Transverse colon (tissue), 4 donors: ENCODE measurements around the gene NECTIN3. TPM values are rescaled to one million over a fixed set of nuclear protein-coding genes. Genes with fewer than 3 reads are reported as not detected.

ENCODE experiments used
- DNase-seq: peaks from one replicate; pipeline ENCODE4 v3.0.0-alpha.2; 2019
- H3K27ac ChIP-seq, 4 donors: fragments of 200-600 bp; sonication (generic); 2 replicates each; pipeline ENCODE4 v1.5.1; 2016 to 2018; ENCODE audit warnings: inconsistent platforms in 4 of 4
- H3K27me3 ChIP-seq: fragments of 200-600 bp; sonication (generic); 2 replicates; pipeline ENCODE4 v1.5.1; 2017; ENCODE audit warnings: inconsistent platforms
- H3K36me3 ChIP-seq, 4 donors: fragments of 200-600 bp; sonication (generic); 2 replicates each; pipeline ENCODE4 v1.5.1; 2017 to 2019; ENCODE audit warnings: inconsistent platforms in 4 of 4
- H3K4me1 ChIP-seq, 4 donors: fragments of 200-600 bp; sonication (generic); 2 replicates each; pipeline ENCODE4 v1.5.1; 2017 to 2020; ENCODE audit warnings: inconsistent platforms in 4 of 4
- H3K4me3 ChIP-seq, 4 donors: fragments of 200-600 bp; sonication (generic); 1 replicate in 1 of 4; 2 replicates in 3 of 4; pipeline versions ENCODE4 v1.5.1 to v1.6.1; 2017 to 2019; ENCODE audit warnings: inconsistent platforms in 4 of 4
- H3K9me3 ChIP-seq, 2 donors: fragments of 200-600 bp; sonication (generic); 2 replicates each; pipeline ENCODE4 v1.5.1; 2017 to 2019; ENCODE audit warnings: inconsistent platforms in 2 of 2
- EP300 ChIP-seq: sonication (generic); formaldehyde crosslinking; IDR thresholded peaks from one replicate; pipeline ENCODE4 v1.6.1; 2017; ENCODE audit warnings: antibody characterized with exemption, low read depth
- POLR2A ChIP-seq: fragments of 450-650 bp; IDR thresholded peaks from one replicate; pipeline ENCODE4 v1.6.1; 2016; ENCODE audit warnings: antibody characterized with exemption, mild to moderate bottlenecking, moderate library complexity
- POLR2AphosphoS5 ChIP-seq, 3 donors: sonication (generic); formaldehyde crosslinking; IDR thresholded peaks; one replicate each; pipeline ENCODE4 v1.6.1; 2016; ENCODE audit warnings: antibody characterized with exemption in 3 of 3
- WGBS, 2 donors: methylation state at CpG; one replicate each; pipeline ENCODE4 v1.1.5; 2018; ENCODE audit warnings: low coverage in 1 of 2; 5-methylcytosine and 5-hydroxymethylcytosine counted together
- in situ Hi-C, 4 donors: fragments of 200-750 bp; cut with MboI; loops; one replicate each; pipeline versions ENCODE4 v1.15.0 to v1.15.1; 2017; ENCODE audit warnings: low sequenced_read_pairs in 3 of 4, low pct_ligation_motif_present in 1 of 4, low pct_unique_long_range_greater_than_20kb in 1 of 4
- intact Hi-C: fragments of 100-400 bp; cut with DNase I; formaldehyde crosslinking; loops from one replicate; pipeline ENCODE4 v1.15.1; 2023; ENCODE audit warnings: low total_unique reads
- total RNA-seq, 4 donors: library from RNA; depleted of rRNA; stranded (reverse); fragments of >200 nt; gene quantifications; one replicate each; pipeline ENCODE4 v1.1.0, GENCODE V29; 2016
- TF ChIP-seq, protein P1 (sequence below), 5 experiments: fragments of 200-600 bp in 3 of 5; fragments of 450-650 bp in 2 of 5; sonication (generic) in 3 of 5; IDR thresholded peaks; 1 replicate in 2 of 5; 2 replicates in 3 of 5; pipeline ENCODE4 v1.5.1; 2016 to 2017; ENCODE audit warnings: antibody characterized with exemption in 5 of 5, inconsistent platforms in 3 of 5, mild to moderate bottlenecking in 2 of 5, moderate library complexity in 1 of 5

NECTIN3 gene
- total RNA-seq, 4 donors from 2014 or later = 28.1 to 104 (median 40.8) TPM

DNA sequence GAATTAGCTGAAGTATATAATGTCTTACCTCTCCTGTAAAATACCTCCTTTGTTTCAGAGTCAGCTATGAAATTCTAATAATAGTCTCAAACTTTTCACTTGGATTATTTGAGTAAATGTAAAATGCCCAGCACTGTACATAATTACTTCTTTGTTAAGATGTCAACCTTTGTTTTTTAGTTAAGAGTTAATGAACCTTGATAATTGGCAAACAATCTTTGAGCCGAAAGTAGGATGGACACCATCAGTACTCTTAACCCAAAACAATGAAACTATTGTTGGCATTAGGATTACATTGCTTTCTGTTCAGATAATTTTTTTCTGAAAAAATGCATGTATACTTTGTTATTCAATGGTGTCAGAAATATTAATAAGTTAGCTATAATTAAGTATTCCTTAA is 3.0 kb upstream of the NECTIN3 start:
- no peaks in the 10 kb centered on the region for H3K36me3 ChIP-seq
- H3K4me1 ChIP-seq = peaks cover 0 to 18% (median 9%) of the 10 kb centered on the region in 4 donors
- no peaks in the 10 kb centered on the region for H3K9me3 ChIP-seq
- no peaks in the 10 kb centered on the region for H3K27me3 ChIP-seq
- intact Hi-C loops = no loop called here
- no peak overlapping the region for H3K27ac ChIP-seq
- no peak overlapping the region for H3K4me3 ChIP-seq
- no peak for DNase-seq
- in situ Hi-C loops = no loop called here
- WGBS, 2 donors = 70 to 78% methylated on average over 1 of the region's 1 CpG
- TF ChIP-seq EP300 = no peak
- TF ChIP-seq POLR2AphosphoS5 (IDR thresholded peaks at IDR 0.05) = no peak
- TF ChIP-seq POLR2A = no peak
- TF ChIP-seq, protein P1, sequence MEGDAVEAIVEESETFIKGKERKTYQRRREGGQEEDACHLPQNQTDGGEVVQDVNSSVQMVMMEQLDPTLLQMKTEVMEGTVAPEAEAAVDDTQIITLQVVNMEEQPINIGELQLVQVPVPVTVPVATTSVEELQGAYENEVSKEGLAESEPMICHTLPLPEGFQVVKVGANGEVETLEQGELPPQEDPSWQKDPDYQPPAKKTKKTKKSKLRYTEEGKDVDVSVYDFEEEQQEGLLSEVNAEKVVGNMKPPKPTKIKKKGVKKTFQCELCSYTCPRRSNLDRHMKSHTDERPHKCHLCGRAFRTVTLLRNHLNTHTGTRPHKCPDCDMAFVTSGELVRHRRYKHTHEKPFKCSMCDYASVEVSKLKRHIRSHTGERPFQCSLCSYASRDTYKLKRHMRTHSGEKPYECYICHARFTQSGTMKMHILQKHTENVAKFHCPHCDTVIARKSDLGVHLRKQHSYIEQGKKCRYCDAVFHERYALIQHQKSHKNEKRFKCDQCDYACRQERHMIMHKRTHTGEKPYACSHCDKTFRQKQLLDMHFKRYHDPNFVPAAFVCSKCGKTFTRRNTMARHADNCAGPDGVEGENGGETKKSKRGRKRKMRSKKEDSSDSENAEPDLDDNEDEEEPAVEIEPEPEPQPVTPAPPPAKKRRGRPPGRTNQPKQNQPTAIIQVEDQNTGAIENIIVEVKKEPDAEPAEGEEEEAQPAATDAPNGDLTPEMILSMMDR (IDR thresholded peaks at IDR 0.05) = no peak

DNA sequence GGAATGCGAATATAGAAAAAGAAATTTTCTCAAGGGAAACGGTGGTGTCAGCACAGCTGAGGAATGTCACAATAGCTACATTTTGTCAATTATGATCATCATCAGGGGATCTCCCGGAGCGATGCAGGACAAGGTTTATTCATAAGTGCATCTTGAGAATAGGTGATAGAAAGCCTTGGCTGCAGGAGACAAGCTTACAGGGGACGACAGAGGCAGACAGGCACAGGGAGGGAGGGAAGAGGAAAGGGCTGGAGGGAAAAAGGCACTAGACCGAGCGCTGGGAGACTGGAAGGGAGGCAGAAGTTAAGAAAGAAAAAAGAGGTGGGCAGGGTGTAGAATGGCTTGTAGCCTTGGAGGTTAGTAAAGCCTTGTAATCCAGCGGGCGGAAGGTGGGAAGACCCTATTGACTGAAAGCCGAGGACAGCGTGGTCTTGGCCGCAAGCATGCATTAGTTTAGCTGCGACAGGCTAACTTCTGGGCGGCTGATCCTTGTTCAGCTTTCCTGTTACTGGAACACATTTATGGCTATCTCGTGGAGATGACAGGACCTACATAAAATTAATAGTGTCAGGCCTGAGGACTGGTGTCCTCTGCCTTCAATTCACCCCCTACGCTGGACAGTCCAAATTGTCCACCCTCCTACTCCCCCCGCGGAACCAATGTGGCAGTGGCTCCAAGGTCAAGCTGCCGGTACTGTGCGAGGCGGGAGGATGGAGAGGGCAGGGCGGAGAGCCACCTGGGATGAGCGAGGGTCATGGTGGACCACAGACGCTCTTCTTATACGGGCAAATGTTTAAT is 1.4 kb upstream of the NECTIN3 start:
- 7 to 13% methylated on average over 8 to 25 of the region's 25 CpGs for WGBS, 2 donors
- no peaks in the 10 kb centered on the region for H3K36me3 ChIP-seq
- peak overlapping the region; percentile 88 to 97 (median 94) for H3K27ac ChIP-seq
- DNase-seq = peak; percentile 22
- H3K4me1 ChIP-seq = peaks cover 0 to 27% (median 22%) of the 10 kb centered on the region in 4 donors
- no peaks in the 10 kb centered on the region for H3K27me3 ChIP-seq
- H3K4me3 ChIP-seq = peak overlapping the region; percentile 53 to 96 (median 78)
- no peak for TF ChIP-seq POLR2A
- TF ChIP-seq, protein P1 (IDR thresholded peaks at IDR 0.05) = no peak
- TF ChIP-seq POLR2AphosphoS5 (IDR thresholded peaks at IDR 0.05) = no peak
- no peak for TF ChIP-seq EP300
- H3K9me3 ChIP-seq = no peaks in the 10 kb centered on the region
- in situ Hi-C loops = no loop called here
- intact Hi-C loops = no loop called here

DNA sequence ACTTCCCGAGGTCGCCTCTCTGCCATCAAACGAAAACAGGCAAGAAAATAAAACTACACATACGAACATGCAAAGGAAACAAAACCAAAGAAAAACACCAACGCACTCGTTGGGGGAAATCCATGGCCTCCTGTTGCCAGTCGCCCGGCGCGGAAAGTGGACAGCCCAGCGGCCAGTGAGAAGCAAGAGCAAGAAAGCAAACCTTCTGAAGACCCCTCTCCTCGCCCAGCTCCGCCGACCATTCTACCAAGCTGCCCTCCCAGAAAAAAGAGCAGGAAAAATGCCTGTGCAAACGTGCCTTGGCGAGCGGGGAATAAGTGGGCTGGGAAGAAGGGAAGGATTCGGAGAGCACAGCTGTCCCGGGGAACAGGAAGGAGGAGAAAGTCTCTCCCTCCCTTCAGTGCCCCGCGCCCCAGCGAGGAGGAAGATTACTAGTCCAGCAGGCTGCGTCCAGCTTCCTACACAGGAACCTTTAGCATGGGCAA is 802 bp upstream of the NECTIN3 start:
- TF ChIP-seq, protein P1 (IDR thresholded peaks at IDR 0.05) = no peak
- no peak for TF ChIP-seq POLR2A
- TF ChIP-seq EP300 = no peak
- no peak for TF ChIP-seq POLR2AphosphoS5 (IDR thresholded peaks at IDR 0.05)
- no peaks in the 10 kb centered on the region for H3K27me3 ChIP-seq
- H3K36me3 ChIP-seq = no peaks in the 10 kb centered on the region
- H3K4me3 ChIP-seq = peak overlapping the region; percentile 53 to 96 (median 78)
- in situ Hi-C loops (no loop called here), intact Hi-C loops (no loop called here)
- peaks cover 0 to 33% (median 24%) of the 10 kb centered on the region in 4 donors for H3K4me1 ChIP-seq
- no peak for DNase-seq
- peak overlapping the region; percentile 88 to 97 (median 94) for H3K27ac ChIP-seq
- H3K9me3 ChIP-seq = no peaks in the 10 kb centered on the region
- WGBS, 2 donors = 0 to 3% methylated on average over 10 to 23 of the region's 23 CpGs

DNA sequence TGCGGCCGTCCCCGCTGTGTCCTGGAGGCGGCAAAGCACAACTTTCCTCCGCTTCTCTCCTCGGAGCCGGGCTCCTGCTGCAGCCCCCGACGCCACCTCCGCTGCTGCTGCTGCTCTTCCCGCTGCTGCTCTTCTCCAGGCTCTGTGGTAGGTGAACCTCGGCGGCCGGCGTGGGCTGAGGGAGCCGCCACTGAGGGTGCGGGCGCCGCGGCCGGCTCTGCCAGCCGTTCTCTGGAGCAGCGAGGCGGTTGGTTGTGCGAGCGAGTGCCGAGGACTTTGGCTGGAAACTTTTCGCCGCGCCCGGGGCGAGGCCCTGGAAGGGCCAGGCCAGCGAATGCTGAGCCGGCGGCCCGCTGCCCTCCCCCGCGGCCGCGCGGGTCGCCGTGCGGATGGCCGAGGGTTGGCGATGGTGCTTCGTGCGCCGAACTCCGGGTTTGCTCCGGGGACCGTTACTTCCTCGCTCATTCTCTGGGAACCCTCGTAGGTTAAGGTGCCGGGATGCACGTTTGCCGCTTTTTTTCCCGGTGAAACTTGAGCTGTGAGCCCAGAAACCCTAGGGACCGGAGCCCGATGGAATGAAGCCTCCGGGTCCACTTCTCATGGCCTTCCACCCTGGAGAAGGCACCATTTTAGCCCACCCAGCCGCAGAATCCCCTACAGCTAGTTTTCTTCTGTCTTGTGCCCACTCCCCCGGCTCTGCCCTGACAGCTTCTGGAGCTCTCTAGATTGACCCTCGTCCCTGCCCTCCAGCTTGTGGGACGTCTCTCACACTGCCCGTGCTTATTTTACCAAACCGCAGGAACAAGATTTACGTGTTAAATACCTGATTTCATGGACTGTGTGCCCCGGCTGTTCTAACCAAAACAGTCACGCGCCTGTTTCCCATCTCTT is 660 bp downstream of the NECTIN3 start:
- Histone ChIP-seq H3K4me1 (peaks cover 0 to 36% (median 24%) of the 10 kb centered on the region in 4 donors), H3K4me3 (peak overlapping the region; percentile 56 to 96 (median 78)), H3K9me3 (no peaks in the 10 kb centered on the region), H3K27ac (peak overlapping the region; percentile 88 to 97 (median 94)), H3K27me3 (no peaks in the 10 kb centered on the region), H3K36me3 (no peaks in the 10 kb centered on the region)
- in situ Hi-C loops = no loop called here
- TF ChIP-seq EP300 (no peak), POLR2AphosphoS5 (IDR thresholded peaks at IDR 0.05) (peak in 1 of 3 donors; percentile 11), POLR2A (peak; percentile 77)
- TF ChIP-seq, protein P1 (IDR thresholded peaks at IDR 0.05) = no peak
- intact Hi-C loops = no loop called here
- DNase-seq = peak; percentile 54
- WGBS, 2 donors = 1 to 4% methylated on average over 10 to 53 of the region's 71 CpGs
